Transverse colon (tissue), 4 donors: ENCODE results near the gene KCNK5. TPM values are rescaled to one million over a fixed set of nuclear protein-coding genes. Genes with fewer than 3 reads are reported as not detected.

Source experiments
- DNase-seq: peaks from one replicate; pipeline ENCODE4 v3.0.0-alpha.2; 2019
- H3K27ac ChIP-seq, 4 donors: fragments of 200-600 bp; sonication (generic); 2 replicates each; pipeline ENCODE4 v1.5.1; 2016 to 2018; ENCODE audit warnings: inconsistent platforms in 4 of 4
- H3K27me3 ChIP-seq: fragments of 200-600 bp; sonication (generic); 2 replicates; pipeline ENCODE4 v1.5.1; 2017; ENCODE audit warnings: inconsistent platforms
- H3K36me3 ChIP-seq, 4 donors: fragments of 200-600 bp; sonication (generic); 2 replicates each; pipeline ENCODE4 v1.5.1; 2017 to 2019; ENCODE audit warnings: inconsistent platforms in 4 of 4
- H3K4me1 ChIP-seq, 4 donors: fragments of 200-600 bp; sonication (generic); 2 replicates each; pipeline ENCODE4 v1.5.1; 2017 to 2020; ENCODE audit warnings: inconsistent platforms in 4 of 4
- H3K4me3 ChIP-seq, 4 donors: fragments of 200-600 bp; sonication (generic); 1 replicate in 1 of 4; 2 replicates in 3 of 4; pipeline versions ENCODE4 v1.5.1 to v1.6.1; 2017 to 2019; ENCODE audit warnings: inconsistent platforms in 4 of 4
- H3K9me3 ChIP-seq, 2 donors: fragments of 200-600 bp; sonication (generic); 2 replicates each; pipeline ENCODE4 v1.5.1; 2017 to 2019; ENCODE audit warnings: inconsistent platforms in 2 of 2
- CTCF ChIP-seq, 5 experiments: fragments of 200-600 bp in 3 of 5; fragments of 450-650 bp in 2 of 5; sonication (generic) in 3 of 5; IDR thresholded peaks; 1 replicate in 2 of 5; 2 replicates in 3 of 5; pipeline ENCODE4 v1.5.1; 2016 to 2017; ENCODE audit warnings: antibody characterized with exemption in 5 of 5, inconsistent platforms in 3 of 5, mild to moderate bottlenecking in 2 of 5, moderate library complexity in 1 of 5
- EP300 ChIP-seq: sonication (generic); formaldehyde crosslinking; IDR thresholded peaks from one replicate; pipeline ENCODE4 v1.6.1; 2017; ENCODE audit warnings: antibody characterized with exemption, low read depth
- POLR2A ChIP-seq: fragments of 450-650 bp; IDR thresholded peaks from one replicate; pipeline ENCODE4 v1.6.1; 2016; ENCODE audit warnings: antibody characterized with exemption, mild to moderate bottlenecking, moderate library complexity
- POLR2AphosphoS5 ChIP-seq, 3 donors: sonication (generic); formaldehyde crosslinking; IDR thresholded peaks; one replicate each; pipeline ENCODE4 v1.6.1; 2016; ENCODE audit warnings: antibody characterized with exemption in 3 of 3
- WGBS, 2 donors: methylation state at CpG; one replicate each; pipeline ENCODE4 v1.1.5; 2018; ENCODE audit warnings: low coverage in 1 of 2; 5-methylcytosine and 5-hydroxymethylcytosine counted together
- in situ Hi-C, 4 donors: fragments of 200-750 bp; cut with MboI; loops; one replicate each; pipeline versions ENCODE4 v1.15.0 to v1.15.1; 2017; ENCODE audit warnings: low sequenced_read_pairs in 3 of 4, low pct_ligation_motif_present in 1 of 4, low pct_unique_long_range_greater_than_20kb in 1 of 4
- intact Hi-C: fragments of 100-400 bp; cut with DNase I; formaldehyde crosslinking; loops from one replicate; pipeline ENCODE4 v1.15.1; 2023; ENCODE audit warnings: low total_unique reads
- total RNA-seq, 4 donors: library from RNA; depleted of rRNA; stranded (reverse); fragments of >200 nt; gene quantifications; one replicate each; pipeline ENCODE4 v1.1.0, GENCODE V29; 2016

Gene KCNK5
- total RNA-seq, 4 donors from 2014 or later: 9.6 to 86.0 (median 64.5) TPM

DNA sequence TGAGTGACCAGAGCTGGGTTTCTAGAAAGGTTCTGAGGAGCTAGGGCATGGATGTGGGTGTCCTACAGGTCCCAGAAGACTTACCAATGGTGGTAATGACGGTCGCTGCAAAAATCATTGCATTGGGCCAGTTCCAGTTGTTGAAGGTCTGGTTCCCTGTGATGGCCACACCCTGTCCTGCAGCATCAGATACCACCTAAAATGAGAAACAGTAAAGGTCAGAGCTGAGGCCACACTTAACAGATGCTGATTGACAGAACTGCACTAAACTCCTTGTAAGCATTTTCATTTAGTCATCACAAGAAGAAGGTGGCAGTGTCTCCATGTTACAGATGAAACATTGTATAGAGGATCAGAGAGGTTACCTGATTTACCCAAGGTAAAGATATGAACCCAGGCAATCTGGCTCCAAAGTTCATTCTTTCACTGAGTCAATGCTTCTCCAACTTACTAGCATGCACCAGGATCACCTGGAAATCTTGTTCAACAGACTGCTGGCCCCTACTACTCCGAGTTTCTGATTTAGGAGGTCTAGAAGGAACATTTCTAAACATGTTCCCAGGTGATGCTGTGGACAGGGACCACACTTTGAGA lies 33.4 kb downstream of the KCNK5 start:
- in situ Hi-C loops (no loop called here), intact Hi-C loops (no loop called here)
- H3K36me3 ChIP-seq: peaks cover 0 to 5% (median 2%) of the 10 kb centered on the region in 4 donors
- no peaks in the 10 kb centered on the region for H3K9me3 ChIP-seq
- no peak for TF ChIP-seq POLR2A
- no peak for DNase-seq
- WGBS, 2 donors: 87% methylated on average over 3 of the region's 3 CpGs; no CpG with 5 or more reads in 1 of the 2 donors
- no peaks in the 10 kb centered on the region for H3K27me3 ChIP-seq
- peak overlapping the region in 1 of 4 donors; percentile 34 for H3K27ac ChIP-seq
- no peak overlapping the region for H3K4me3 ChIP-seq
- peaks cover 5 to 25% (median 17%) of the 10 kb centered on the region in 4 donors for H3K4me1 ChIP-seq

GRCh38 chr6:39194466-39194865 lies 34.8 kb downstream of the KCNK5 start:
- 99% methylated on average over 9 of the region's 9 CpGs; no CpG with 5 or more reads in 1 of the 2 donors for WGBS, 2 donors
- H3K4me3 ChIP-seq: no peak overlapping the region
- no peaks in the 10 kb centered on the region for H3K9me3 ChIP-seq
- H3K4me1 ChIP-seq: peaks cover 5 to 24% (median 14%) of the 10 kb centered on the region in 4 donors
- in situ Hi-C loops (no loop called here), intact Hi-C loops (no loop called here)
- DNase-seq: no peak
- no peaks in the 10 kb centered on the region for H3K27me3 ChIP-seq
- no peak overlapping the region for H3K27ac ChIP-seq
- H3K36me3 ChIP-seq: peaks cover 0 to 5% (median 2%) of the 10 kb centered on the region in 4 donors
- no peak for TF ChIP-seq POLR2A
- no peak for TF ChIP-seq POLR2AphosphoS5 (IDR thresholded peaks at IDR 0.05)
- no peak for TF ChIP-seq EP300
- no peak for TF ChIP-seq CTCF (IDR thresholded peaks at IDR 0.05)

GRCh38 chr6:39193201-39193791 lies 36.0 kb downstream of the KCNK5 start:
- 64 to 83% methylated on average over 1 to 2 of the region's 2 CpGs for WGBS, 2 donors

GRCh38 chr6:39192736-39193135 lies 36.5 kb downstream of the KCNK5 start:
- intact Hi-C loops: no loop called here
- H3K4me1 ChIP-seq: peaks cover 5 to 36% (median 13%) of the 10 kb centered on the region in 4 donors

More at GRCh38 chr6:39193201-39193791, 36.0 kb downstream of the KCNK5 start:
- in situ Hi-C loops (no loop called here), intact Hi-C loops (no loop called here)
- Histone ChIP-seq H3K9me3 (no peaks in the 10 kb centered on the region), H3K36me3 (peaks cover 0 to 5% (median 2%) of the 10 kb centered on the region in 4 donors), H3K4me3 (no peak overlapping the region), H3K27ac (peak overlapping the region in 2 of 4 donors; percentile 7 to 48), H3K27me3 (no peaks in the 10 kb centered on the region), H3K4me1 (peaks cover 5 to 34% (median 15%) of the 10 kb centered on the region in 4 donors)
- TF ChIP-seq EP300 (no peak), POLR2AphosphoS5 (IDR thresholded peaks at IDR 0.05) (no peak), POLR2A (no peak), CTCF (IDR thresholded peaks at IDR 0.05) (no peak)
- DNase-seq: no peak

GRCh38 chr6:39191236-39191930 lies 37.9 kb downstream of the KCNK5 start:
- Histone ChIP-seq H3K27ac (no peak overlapping the region), H3K4me1 (peaks cover 0 to 36% (median 17%) of the 10 kb centered on the region in 4 donors), H3K4me3 (no peak overlapping the region), H3K27me3 (no peaks in the 10 kb centered on the region), H3K36me3 (peaks cover 0 to 5% (median 2%) of the 10 kb centered on the region in 4 donors), H3K9me3 (no peaks in the 10 kb centered on the region)
- WGBS, 2 donors: 90% methylated on average over 22 of the region's 23 CpGs; no CpG with 5 or more reads in 1 of the 2 donors
- intact Hi-C loops: no loop called here
- in situ Hi-C loops: no loop called here
- TF ChIP-seq POLR2AphosphoS5 (IDR thresholded peaks at IDR 0.05) (no peak), EP300 (no peak), CTCF (IDR thresholded peaks at IDR 0.05) (no peak), POLR2A (no peak)
- peak; percentile 47 for DNase-seq

More at GRCh38 chr6:39192736-39193135, 36.5 kb downstream of the KCNK5 start:
- no peak for DNase-seq
- H3K27me3 ChIP-seq: no peaks in the 10 kb centered on the region
- peak overlapping the region in 2 of 4 donors; percentile 8 to 48 for H3K27ac ChIP-seq
- H3K9me3 ChIP-seq: no peaks in the 10 kb centered on the region
- no peak overlapping the region for H3K4me3 ChIP-seq
- peaks cover 0 to 5% (median 2%) of the 10 kb centered on the region in 4 donors for H3K36me3 ChIP-seq
- 85% methylated on average over 6 of the region's 6 CpGs; no CpG with 5 or more reads in 1 of the 2 donors for WGBS, 2 donors
- no peak for TF ChIP-seq EP300
- in situ Hi-C loops: no loop called here
